Mesothelial cell of epicardium (in vitro differentiated cells): ENCODE data around the gene HDAC10. TPM values are rescaled to one million over a fixed set of nuclear protein-coding genes. Genes with fewer than 3 reads are reported as not detected.

Experiments
- DNase-seq, 2 experiments: peaks; one replicate each; pipeline ENCODE4 v3.0.0; 2021; ENCODE audit warnings: low spot score in 2 of 2; ENCODE audit not compliant: unreplicated experiment in 2 of 2
- H3K27ac Mint-ChIP-seq: 2 replicates; pipeline ENCODE4 v1.8.0; 2021; ENCODE audit warnings: mixed read lengths
- H3K27me3 Mint-ChIP-seq: 2 replicates; pipeline ENCODE4 v1.8.0; 2021; ENCODE audit warnings: low read depth, mixed read lengths
- H3K36me3 Mint-ChIP-seq: 2 replicates; pipeline ENCODE4 v1.8.0; 2021; ENCODE audit warnings: mixed read lengths
- H3K4me1 Mint-ChIP-seq: 2 replicates; pipeline ENCODE4 v1.8.0; 2021; ENCODE audit warnings: mixed read lengths
- H3K4me3 Mint-ChIP-seq: 2 replicates; pipeline ENCODE4 v1.8.0; 2021; ENCODE audit warnings: mild to moderate bottlenecking, moderate library complexity, mixed read lengths
- H3K9me3 Mint-ChIP-seq: 2 replicates; pipeline ENCODE4 v1.8.0; 2021; ENCODE audit warnings: mixed read lengths
- CTCF ChIP-seq: fragments of 200-600 bp; sonication (generic); IDR thresholded peaks from one replicate; pipeline ENCODE4 v1.5.0; 2021; ENCODE audit warnings: antibody characterized with exemption; ENCODE audit not compliant: unreplicated experiment
- total RNA-seq: library from RNA; stranded (reverse); gene quantifications from 3 replicates; pipeline ENCODE4 v1.2.1, GENCODE V29; 2021

The HDAC10 gene
- total RNA-seq, 1 donor from 2014 or later, result 79.5 TPM

- no peak for DNase-seq
- H3K9me3 Mint-ChIP-seq, result no peaks in the 10 kb centered on the region
- H3K36me3 Mint-ChIP-seq, result peaks cover 6% of the 10 kb centered on the region
- H3K27ac Mint-ChIP-seq, result peak overlapping the region; percentile 99
- H3K4me1 Mint-ChIP-seq, result peaks cover 34% of the 10 kb centered on the region
- TF ChIP-seq CTCF, result no peak
- H3K27me3 Mint-ChIP-seq, result no peaks in the 10 kb centered on the region
- peak overlapping the region; percentile 59 for H3K4me3 Mint-ChIP-seq
Observed at GRCh38 chr22:50292643-50293440, 41.8 kb upstream of the HDAC10 start.

GRCh38 chr22:50289942-50290630 lies 39.0 kb upstream of the HDAC10 start:
- H3K9me3 Mint-ChIP-seq, result no peaks in the 10 kb centered on the region
- no peak for TF ChIP-seq CTCF
- peaks cover 22% of the 10 kb centered on the region for H3K4me1 Mint-ChIP-seq
- peaks cover 10% of the 10 kb centered on the region for H3K36me3 Mint-ChIP-seq
- no peak for DNase-seq
- H3K27me3 Mint-ChIP-seq, result no peaks in the 10 kb centered on the region
- H3K27ac Mint-ChIP-seq, result no peak overlapping the region
- no peak overlapping the region for H3K4me3 Mint-ChIP-seq

- DNase-seq, result no peak
- H3K4me3 Mint-ChIP-seq, result no peak overlapping the region
- H3K9me3 Mint-ChIP-seq, result no peaks in the 10 kb centered on the region
- no peaks in the 10 kb centered on the region for H3K27me3 Mint-ChIP-seq
- TF ChIP-seq CTCF, result no peak
- H3K27ac Mint-ChIP-seq, result no peak overlapping the region
- peaks cover 23% of the 10 kb centered on the region for H3K4me1 Mint-ChIP-seq
- peaks cover 10% of the 10 kb centered on the region for H3K36me3 Mint-ChIP-seq
Observed at GRCh38 chr22:50289151-50289941, 38.3 kb upstream of the HDAC10 start.

DNA sequence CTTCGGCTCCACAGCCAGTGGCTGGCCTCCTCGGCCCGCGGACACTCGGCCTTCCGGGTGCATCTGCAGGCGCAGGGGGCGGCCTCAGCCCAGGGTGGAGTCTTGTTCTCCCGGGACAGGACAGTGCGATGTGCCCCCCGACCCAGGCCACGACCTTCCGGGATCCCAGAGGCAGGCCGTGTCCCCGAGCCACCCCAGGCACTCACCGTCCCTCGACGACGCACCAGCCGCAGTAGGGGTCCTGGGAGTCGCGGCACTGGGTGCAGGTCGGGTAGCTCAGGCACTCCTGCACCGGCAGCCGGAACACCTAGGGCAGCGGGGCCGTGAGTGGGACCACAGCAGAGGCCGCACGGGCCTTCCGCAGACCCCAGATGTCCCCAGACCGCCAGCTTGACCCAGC lies 36.7 kb upstream of the HDAC10 start:
- Mint-ChIP-seq H3K27ac (no peak overlapping the region), H3K4me1 (peaks cover 18% of the 10 kb centered on the region), H3K36me3 (peaks cover 10% of the 10 kb centered on the region), H3K4me3 (no peak overlapping the region), H3K9me3 (no peaks in the 10 kb centered on the region), H3K27me3 (no peaks in the 10 kb centered on the region)
- no peak for TF ChIP-seq CTCF
- DNase-seq, result no peak

DNA sequence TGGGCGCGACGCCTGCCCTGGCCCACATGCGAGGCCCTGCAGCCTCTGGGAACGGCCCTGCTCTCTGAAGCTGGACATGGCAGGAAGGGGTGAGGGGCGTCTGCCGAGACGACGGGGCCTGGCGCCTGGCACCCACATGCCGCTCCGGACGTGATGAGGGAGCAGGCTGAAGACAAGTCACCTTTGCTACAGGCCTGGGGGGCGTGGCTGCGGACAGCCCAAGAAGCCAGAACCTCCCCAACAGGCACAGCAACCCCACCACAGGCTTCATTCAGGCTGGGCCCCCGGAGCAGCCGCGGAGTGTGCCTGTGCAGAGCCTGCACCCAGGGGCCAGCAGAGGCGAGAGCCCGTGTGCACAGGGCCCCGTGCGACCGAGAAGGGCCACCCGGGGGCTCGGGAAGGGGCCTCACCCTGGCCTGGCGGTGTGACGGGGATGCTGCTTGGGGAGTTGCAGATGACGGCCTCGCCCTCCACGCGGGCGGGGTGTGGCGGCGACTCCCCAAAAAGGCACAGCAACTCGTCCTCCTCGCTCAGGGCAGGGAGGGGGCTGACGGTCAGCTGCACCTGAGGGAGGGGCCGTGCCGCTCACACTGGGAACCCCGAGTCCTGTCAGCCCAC lies 35.7 kb upstream of the HDAC10 start:
- Mint-ChIP-seq H3K4me1 (peaks cover 13% of the 10 kb centered on the region), H3K36me3 (peaks cover 9% of the 10 kb centered on the region), H3K27ac (no peak overlapping the region), H3K4me3 (no peak overlapping the region), H3K9me3 (no peaks in the 10 kb centered on the region), H3K27me3 (no peaks in the 10 kb centered on the region)
- no peak for DNase-seq
- no peak for TF ChIP-seq CTCF
